Panc1 (cell line): ENCODE results near the gene TRIO. TPM values are rescaled to one million over a fixed set of nuclear protein-coding genes. Genes with fewer than 3 reads are reported as not detected.

Experiments
- ATAC-seq: fragments of 200-7000 bp; cut with Tn5 transposase; 2 replicates; pipeline ENCODE4 v1.9.1; 2020; ENCODE audit warnings: mild to moderate bottlenecking, moderate library complexity
- BruUV-seq: library from RNA; stranded (reverse); fragments of 400-500 nt; replicated peaks from 2 replicates; lab custom pipeline; 2021; lab: Mats Ljungman, UMichigan
- CTCF ChIA-PET: fragments of 300-600 bp; sonication (Branson Sonifier 250); formaldehyde crosslinking; loops from one replicate; lab custom pipeline; 2022; ENCODE audit warnings: antibody characterized with exemption; lab: Charles Lee
- POLR2A ChIA-PET: fragments of 300-600 bp; sonication (Branson Sonifier 250); formaldehyde crosslinking; loops from one replicate; lab custom pipeline; 2022; ENCODE audit warnings: antibody characterized with exemption; lab: Charles Lee
- DNase-seq: peaks from one replicate; pipeline ENCODE4 v3.0.0-alpha.2; 2010; ENCODE audit warnings: low read depth, low spot score
- H3K27ac ChIP-seq: 2 replicates; pipeline ENCODE4 v1.5.1; 2011; ENCODE audit warnings: mild to moderate bottlenecking, low read length, inconsistent platforms
- H3K27me3 ChIP-seq: fragments of 200-500 bp; sonication (Bioruptor generic); 2 replicates; pipeline ENCODE4 v1.6.0; 2014; ENCODE audit warnings: low read length, inconsistent platforms; ENCODE audit not compliant: control insufficient read depth, insufficient read depth
- H3K36me3 ChIP-seq: fragments of 200-500 bp; sonication (Bioruptor generic); 2 replicates; pipeline ENCODE4 v1.5.1; 2014; ENCODE audit warnings: inconsistent platforms, mild to moderate bottlenecking, low read length, moderate library complexity; ENCODE audit not compliant: control insufficient read depth, insufficient read depth
- H3K4me1 ChIP-seq: 2 replicates; pipeline ENCODE4 v1.5.1; 2011; ENCODE audit warnings: inconsistent platforms, mild to moderate bottlenecking, low read length, moderate library complexity; ENCODE audit not compliant: control insufficient read depth, insufficient read depth
- H3K4me3 ChIP-seq, 2 experiments: 2 replicates each; pipeline ENCODE4 v1.5.1; 2011 to 2012; ENCODE audit warnings: low read depth in 2 of 2, low read length in 2 of 2, mild to moderate bottlenecking in 2 of 2, inconsistent platforms in 1 of 2, moderate library complexity in 1 of 2
- H3K9me3 ChIP-seq: fragments of 200-500 bp; sonication (Bioruptor generic); 2 replicates; pipeline ENCODE4 v1.5.1; 2014; ENCODE audit warnings: low read depth, mild to moderate bottlenecking, inconsistent platforms, low read length, moderate library complexity; ENCODE audit not compliant: control insufficient read depth, insufficient read depth
- POLR2AphosphoS5 ChIP-seq: IDR thresholded peaks from 2 replicates; pipeline ENCODE4 v1.6.1; 2012; ENCODE audit warnings: mild to moderate bottlenecking, low read depth, low read length, moderate library complexity
- REST ChIP-seq, 2 experiments: IDR thresholded peaks; 2 replicates each; pipeline ENCODE4 v1.6.1; 2011 to 2012; ENCODE audit warnings: low read depth in 2 of 2, control low read depth in 1 of 2, low read length in 1 of 2, mild to moderate bottlenecking in 1 of 2, moderate library complexity in 1 of 2; ENCODE audit not compliant: insufficient read depth in 1 of 2
- SIN3A ChIP-seq: IDR thresholded peaks from 2 replicates; pipeline ENCODE4 v1.6.1; 2012; ENCODE audit warnings: low read depth, mild to moderate bottlenecking, low read length, moderate library complexity, borderline replicate concordance; ENCODE audit not compliant: insufficient read depth
- TCF7L2 ChIP-seq: IDR thresholded peaks from 2 replicates; pipeline ENCODE4 v1.6.1; 2011; ENCODE audit warnings: mild to moderate bottlenecking, low read depth, low read length, inconsistent platforms
- in situ Hi-C: cut with HindIII; loops from 2 replicates; pipeline ENCODE4 v1.10.0; 2016; ENCODE audit warnings: low sequenced_read_pairs, low pct_unique_long_range_greater_than_20kb
- intact Hi-C: fragments of 100-400 bp; cut with micrococcal nuclease; formaldehyde crosslinking; loops from one replicate; pipeline ENCODE4 v1.10.0; 2022; ENCODE audit not compliant: unreplicated experiment
- total RNA-seq: library from RNA; stranded (reverse); gene quantifications from one replicate; pipeline ENCODE4 v1.2.1, GENCODE V29; 2021; ENCODE audit not compliant: unreplicated experiment
- TF ChIP-seq, protein P1 (sequence below): fragments of 450-650 bp; IDR thresholded peaks from 2 replicates; pipeline ENCODE4 v1.5.1; 2017; ENCODE audit warnings: mild to moderate bottlenecking

TRIO gene
- total RNA-seq, 1 experiment from 2014 or later: 349 TPM

DNA sequence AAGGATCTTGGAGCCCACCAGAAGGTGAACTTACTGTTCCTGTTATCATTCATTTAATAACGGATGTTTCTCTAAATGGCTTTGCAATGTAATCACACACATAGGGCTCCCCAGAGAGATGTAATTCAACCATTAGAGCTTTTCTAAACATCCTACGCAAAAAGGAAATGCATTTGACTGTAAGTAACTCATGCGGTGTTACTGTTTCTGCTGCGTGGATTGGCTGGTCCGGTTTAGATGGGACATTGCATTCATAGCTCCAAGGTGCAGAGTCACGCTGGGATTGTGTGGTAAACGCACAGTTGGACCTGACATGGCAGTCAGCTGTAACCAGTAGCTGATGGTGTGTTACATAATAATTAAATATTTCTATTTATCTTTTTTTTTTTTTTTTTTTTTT is 252.9 kb downstream of the TRIO start:
- Histone ChIP-seq H3K4me1 (no peaks in the 10 kb centered on the region), H3K4me3 (no peak overlapping the region), H3K27ac (no peak overlapping the region), H3K36me3 (peaks cover 64% of the 10 kb centered on the region), H3K9me3 (no peaks in the 10 kb centered on the region), H3K27me3 (no peaks in the 10 kb centered on the region)
- in situ Hi-C loops: no loop called here
- intact Hi-C loops: no loop called here
- TF ChIP-seq TCF7L2: no peak
- TF ChIP-seq REST (IDR thresholded peaks at IDR 0.05; ENCODE audit: insufficient read depth in 1 of 2, low read depth in 2 of 2, low read length in 1 of 2): no peak
- TF ChIP-seq SIN3A: no peak
- no peak for TF ChIP-seq POLR2AphosphoS5
- DNase-seq: no peak
- ATAC-seq: no peak
- ChIA-PET POLR2A (no interaction called here), CTCF (no interaction called here)
- BruUV-seq: no TSS peak

DNA sequence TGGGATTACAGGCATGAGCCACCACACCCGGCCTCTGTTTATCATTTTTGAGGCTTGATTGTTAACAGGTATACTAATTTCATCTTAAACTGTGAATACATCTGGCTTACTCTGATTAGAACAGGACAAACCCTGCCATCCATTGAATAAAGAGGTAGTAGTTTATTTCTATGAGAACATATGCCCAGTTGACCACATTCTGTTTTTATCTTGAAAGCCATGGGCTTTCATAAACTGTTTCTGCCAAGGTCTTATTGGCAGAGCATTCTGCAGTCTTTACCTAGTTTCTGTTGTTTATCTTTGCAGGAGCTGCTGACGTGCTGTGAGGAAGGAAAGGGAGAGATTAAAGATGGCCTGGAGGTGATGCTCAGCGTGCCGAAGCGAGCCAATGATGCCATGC is 253.6 kb downstream of the TRIO start:
- Histone ChIP-seq H3K4me3 (no peak overlapping the region), H3K4me1 (no peaks in the 10 kb centered on the region), H3K36me3 (peaks cover 60% of the 10 kb centered on the region), H3K27me3 (no peaks in the 10 kb centered on the region), H3K27ac (no peak overlapping the region), H3K9me3 (no peaks in the 10 kb centered on the region)
- no TSS peak for BruUV-seq
- in situ Hi-C loops: no loop called here
- ChIA-PET POLR2A (no interaction called here), CTCF (no interaction called here)
- no peak for TF ChIP-seq REST (IDR thresholded peaks at IDR 0.05; ENCODE audit: insufficient read depth in 1 of 2, low read depth in 2 of 2, low read length in 1 of 2)
- TF ChIP-seq SIN3A: no peak
- TF ChIP-seq TCF7L2: no peak
- TF ChIP-seq, protein P1, sequence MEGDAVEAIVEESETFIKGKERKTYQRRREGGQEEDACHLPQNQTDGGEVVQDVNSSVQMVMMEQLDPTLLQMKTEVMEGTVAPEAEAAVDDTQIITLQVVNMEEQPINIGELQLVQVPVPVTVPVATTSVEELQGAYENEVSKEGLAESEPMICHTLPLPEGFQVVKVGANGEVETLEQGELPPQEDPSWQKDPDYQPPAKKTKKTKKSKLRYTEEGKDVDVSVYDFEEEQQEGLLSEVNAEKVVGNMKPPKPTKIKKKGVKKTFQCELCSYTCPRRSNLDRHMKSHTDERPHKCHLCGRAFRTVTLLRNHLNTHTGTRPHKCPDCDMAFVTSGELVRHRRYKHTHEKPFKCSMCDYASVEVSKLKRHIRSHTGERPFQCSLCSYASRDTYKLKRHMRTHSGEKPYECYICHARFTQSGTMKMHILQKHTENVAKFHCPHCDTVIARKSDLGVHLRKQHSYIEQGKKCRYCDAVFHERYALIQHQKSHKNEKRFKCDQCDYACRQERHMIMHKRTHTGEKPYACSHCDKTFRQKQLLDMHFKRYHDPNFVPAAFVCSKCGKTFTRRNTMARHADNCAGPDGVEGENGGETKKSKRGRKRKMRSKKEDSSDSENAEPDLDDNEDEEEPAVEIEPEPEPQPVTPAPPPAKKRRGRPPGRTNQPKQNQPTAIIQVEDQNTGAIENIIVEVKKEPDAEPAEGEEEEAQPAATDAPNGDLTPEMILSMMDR: no peak
- TF ChIP-seq POLR2AphosphoS5: no peak
- no peak for ATAC-seq
- intact Hi-C loops: no loop called here
- DNase-seq: no peak
